ENCODE results near the gene TTC4. TPM values are rescaled to one million over a fixed set of nuclear protein-coding genes. Genes with fewer than 3 reads are reported as not detected.
A peak's percentile ranks its signal among the peaks of the same experiment; 100 is the strongest.

Gene TTC4
- total RNA-seq, 1 experiment from 2014 or later = 30.8 TPM

DNA sequence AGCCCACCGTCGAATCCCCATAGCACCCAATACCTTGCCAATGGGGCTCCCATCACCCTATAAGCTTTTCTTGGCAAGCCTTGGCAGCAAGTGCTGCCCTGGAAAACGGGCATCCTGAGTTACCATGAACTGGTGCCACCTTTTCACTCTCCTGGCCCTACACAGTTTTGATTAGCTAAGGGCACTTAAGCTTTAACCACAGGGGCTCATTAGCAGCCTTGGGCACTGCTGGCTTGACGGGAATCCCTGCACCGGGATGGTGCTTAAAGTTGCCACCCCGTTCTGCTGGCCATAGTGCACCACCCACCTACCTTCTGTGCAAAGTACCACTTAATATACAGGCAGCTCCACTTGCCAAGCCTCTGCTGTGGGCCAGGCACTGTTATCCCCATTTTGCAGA lies 34.9 kb downstream of the TTC4 start:
- H4K5ac ChIP-seq (ENCODE audit: insufficient read length, low read depth, low read length) = no peak overlapping the region
- H3K79me2 ChIP-seq (ENCODE audit: insufficient read depth, low read length) = no peaks in the 10 kb centered on the region
- no peak overlapping the region for H2BK15ac ChIP-seq (ENCODE audit: low read depth, low read length)
- H3K18ac ChIP-seq (ENCODE audit: insufficient read length, low read depth, low read length) = no peak overlapping the region
- H3K4me2 ChIP-seq (ENCODE audit: insufficient read depth, insufficient read length, low read length) = no peak overlapping the region
- peaks cover 2% of the 10 kb centered on the region; the same call in 1 of the 2 replicates for H3K27me3 Mint-ChIP-seq (ENCODE audit: low read depth)
- no peak overlapping the region for H3K27ac ChIP-seq (ENCODE audit: insufficient read length, low read depth, low read length)
- 0 out of 7 replicates have a peak overlapping the region, but pooled peaks of 1 of the 3 experiments have one; percentile 57 for H3K27ac Mint-ChIP-seq
- no peak for DNase-seq
- TF ChIP-seq, protein P1, sequence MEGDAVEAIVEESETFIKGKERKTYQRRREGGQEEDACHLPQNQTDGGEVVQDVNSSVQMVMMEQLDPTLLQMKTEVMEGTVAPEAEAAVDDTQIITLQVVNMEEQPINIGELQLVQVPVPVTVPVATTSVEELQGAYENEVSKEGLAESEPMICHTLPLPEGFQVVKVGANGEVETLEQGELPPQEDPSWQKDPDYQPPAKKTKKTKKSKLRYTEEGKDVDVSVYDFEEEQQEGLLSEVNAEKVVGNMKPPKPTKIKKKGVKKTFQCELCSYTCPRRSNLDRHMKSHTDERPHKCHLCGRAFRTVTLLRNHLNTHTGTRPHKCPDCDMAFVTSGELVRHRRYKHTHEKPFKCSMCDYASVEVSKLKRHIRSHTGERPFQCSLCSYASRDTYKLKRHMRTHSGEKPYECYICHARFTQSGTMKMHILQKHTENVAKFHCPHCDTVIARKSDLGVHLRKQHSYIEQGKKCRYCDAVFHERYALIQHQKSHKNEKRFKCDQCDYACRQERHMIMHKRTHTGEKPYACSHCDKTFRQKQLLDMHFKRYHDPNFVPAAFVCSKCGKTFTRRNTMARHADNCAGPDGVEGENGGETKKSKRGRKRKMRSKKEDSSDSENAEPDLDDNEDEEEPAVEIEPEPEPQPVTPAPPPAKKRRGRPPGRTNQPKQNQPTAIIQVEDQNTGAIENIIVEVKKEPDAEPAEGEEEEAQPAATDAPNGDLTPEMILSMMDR (conservative IDR thresholded peaks at IDR 0.05) = no peak
- no peak overlapping the region for H3K9ac ChIP-seq (ENCODE audit: extremely low read depth, insufficient read length, low read length)
- peaks cover 15 to 19% of the 10 kb centered on the region in 2 experiments for H3K4me1 Mint-ChIP-seq
- H3T11ph ChIP-seq (ENCODE audit: low read length) = no peak overlapping the region
- H2AK5ac ChIP-seq (ENCODE audit: insufficient read length, low read length) = no peak overlapping the region
- no peaks in the 10 kb centered on the region for H3K27me3 ChIP-seq (ENCODE audit: insufficient read depth, low read length)
- no peak overlapping the region for H2AFZ ChIP-seq (ENCODE audit: low read length)
- no peak overlapping the region for H3K56ac ChIP-seq (ENCODE audit: insufficient read length, low read depth, low read length)
- no peak overlapping the region for H2BK5ac ChIP-seq (ENCODE audit: insufficient read length, low read length)
- H3K23me2 ChIP-seq (ENCODE audit: insufficient read length, low read depth, low read length, poor library complexity, severe bottlenecking) = no peaks in the 10 kb centered on the region
- H2BK20ac ChIP-seq (ENCODE audit: low read depth, low read length, poor library complexity, severe bottlenecking) = no peak overlapping the region
- no peak overlapping the region for H3K4me3 Mint-ChIP-seq
- no peak overlapping the region for H4K8ac ChIP-seq (replicated peaks; ENCODE audit: insufficient read length, low read depth, low read length)
- H3K4ac ChIP-seq (ENCODE audit: low read depth, low read length) = no peak overlapping the region
- H4K91ac ChIP-seq (ENCODE audit: insufficient read length, low read depth, low read length) = no peak overlapping the region
- H3K9me3 Mint-ChIP-seq = peaks cover 0 to 3% of the 10 kb centered on the region in 2 experiments; a peak in 1 of 5 replicates
- no peak overlapping the region for H2BK120ac ChIP-seq (ENCODE audit: low read depth, low read length, poor library complexity, severe bottlenecking)
- no peak overlapping the region for H2BK12ac ChIP-seq (ENCODE audit: insufficient read length, low read depth, low read length)
- no peaks in the 10 kb centered on the region for H4K20me1 ChIP-seq (ENCODE audit: control insufficient read depth, insufficient read depth, insufficient read length)
- H3K79me1 ChIP-seq (ENCODE audit: insufficient read depth, low read depth, low read length, poor library complexity, severe bottlenecking) = no peaks in the 10 kb centered on the region
- no peaks in the 10 kb centered on the region; a peak in 1 of 7 replicates for H3K36me3 Mint-ChIP-seq (ENCODE audit: insufficient read depth in 1 of 3, low read depth in 3 of 3)
- no peaks in the 10 kb centered on the region for H3K4me1 ChIP-seq (ENCODE audit: insufficient read depth, low read length)
- no peak overlapping the region for H3K23ac ChIP-seq (ENCODE audit: insufficient read length, low read depth, low read length)
- WGBS (ENCODE audit: extremely low coverage, insufficient read length, low lambda C conversion rate) = no CpG with 5 or more reads among the region's 6 CpGs
- no peaks in the 10 kb centered on the region for H3K9me3 ChIP-seq (ENCODE audit: control insufficient read depth, low read depth, low read length)
- no peak overlapping the region for H3K14ac ChIP-seq (ENCODE audit: insufficient read depth, low read length)
